ENCODE results near the gene DDN.

The DDN gene

GRCh38 chr12:48972952-48973483, 26.2 kb downstream of the DDN start:
- TF ChIP-seq CTCF (conservative IDR thresholded peaks at IDR 0.05; ENCODE audit: control insufficient read depth, insufficient read depth, low read depth, low read length), result no peak
- H3K4me3 ChIP-seq (ENCODE audit: control insufficient read depth, low read depth, low read length), result no peak overlapping the region
- DNase-seq (ENCODE audit: low read depth), result no peak

- no peak overlapping the region for H3K4me3 ChIP-seq (ENCODE audit: control insufficient read depth, low read depth, low read length)
- no peak for DNase-seq (ENCODE audit: low read depth)
- no peak for TF ChIP-seq CTCF (conservative IDR thresholded peaks at IDR 0.05; ENCODE audit: control insufficient read depth, insufficient read depth, low read depth, low read length)
Observed at GRCh38 chr12:48972213-48972951, 26.8 kb downstream of the DDN start.

- no peak for TF ChIP-seq CTCF (conservative IDR thresholded peaks at IDR 0.05; ENCODE audit: control insufficient read depth, insufficient read depth, low read depth, low read length)
- no peak overlapping the region for H3K4me3 ChIP-seq (ENCODE audit: control insufficient read depth, low read depth, low read length)
- DNase-seq (ENCODE audit: low read depth), result no peak
Observed at GRCh38 chr12:48970702-48971334, 28.4 kb downstream of the DDN start.

- no peak overlapping the region for H3K4me3 ChIP-seq (ENCODE audit: control insufficient read depth, low read depth, low read length)
- no peak for TF ChIP-seq CTCF (conservative IDR thresholded peaks at IDR 0.05; ENCODE audit: control insufficient read depth, insufficient read depth, low read depth, low read length)
- no peak for DNase-seq (ENCODE audit: low read depth)
Observed at GRCh38 chr12:48969833-48970701, 29.1 kb downstream of the DDN start.

- no peak for TF ChIP-seq CTCF (conservative IDR thresholded peaks at IDR 0.05; ENCODE audit: control insufficient read depth, insufficient read depth, low read depth, low read length)
- no peak for DNase-seq (ENCODE audit: low read depth)
- no peak overlapping the region for H3K4me3 ChIP-seq (ENCODE audit: control insufficient read depth, low read depth, low read length)
Observed at GRCh38 chr12:48969160-48969771, 29.9 kb downstream of the DDN start.

GRCh38 chr12:48968467-48968866, 30.7 kb downstream of the DDN start:
- DNase-seq (ENCODE audit: low read depth), result no peak
- no peak for TF ChIP-seq CTCF (conservative IDR thresholded peaks at IDR 0.05; ENCODE audit: control insufficient read depth, insufficient read depth, low read depth, low read length)
- H3K4me3 ChIP-seq (ENCODE audit: control insufficient read depth, low read depth, low read length), result no peak overlapping the region

Measured in fibroblast of mammary gland (primary cell).